ENCODE data around the gene PDZD7. TPM values are rescaled to one million over a fixed set of nuclear protein-coding genes. Genes with fewer than 3 reads are reported as not detected.

PDZD7 gene
- total RNA-seq, 1 experiment from 2014 or later = 1.8 TPM

DNA sequence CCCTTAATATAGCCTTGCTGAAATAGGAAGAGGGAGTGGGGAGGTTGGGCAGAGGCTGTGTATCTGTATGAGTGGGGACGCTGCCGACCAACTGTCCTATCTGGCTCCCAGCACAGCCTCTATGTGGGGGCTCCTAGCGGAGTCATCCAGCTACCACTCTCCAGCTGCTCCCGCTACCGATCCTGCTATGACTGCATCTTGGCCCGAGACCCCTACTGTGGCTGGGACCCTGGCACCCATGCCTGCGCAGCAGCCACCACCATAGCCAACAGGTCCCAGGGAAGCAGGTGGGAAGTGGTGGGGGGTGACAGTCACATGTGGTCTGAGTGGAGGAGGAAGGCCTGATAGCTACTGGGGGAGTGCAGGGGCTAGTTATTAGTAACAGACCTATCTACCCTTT is 50.2 kb downstream of the PDZD7 start:
- ATAC-seq (no peak), DNase-seq (ENCODE audit: low read depth, low spot score) (no peak)
- Histone ChIP-seq H3K27ac (ENCODE audit: low read length) (no peak overlapping the region), H3K9me3 (ENCODE audit: control insufficient read depth, insufficient read depth, low read depth, low read length) (no peaks in the 10 kb centered on the region), H3K27me3 (ENCODE audit: control insufficient read depth, insufficient read depth, low read length) (no peaks in the 10 kb centered on the region), H3K4me1 (ENCODE audit: control insufficient read depth, insufficient read depth, low read length) (peaks cover under 1% of the 10 kb centered on the region; the same call in 1 of the 2 replicates), H3K4me3 (ENCODE audit: low read depth in 2 of 2, low read length in 2 of 2) (no peak overlapping the region), H3K36me3 (ENCODE audit: control insufficient read depth, insufficient read depth, low read length) (no peaks in the 10 kb centered on the region)
- CTCF ChIA-PET = no interaction called here
- intact Hi-C loops (cut with micrococcal nuclease; ENCODE audit: unreplicated experiment) = no loop called here
- POLR2A ChIA-PET = interaction anchor here (0.7 kb wide), 1 partner anchor 16 kb away, joined by 3 read pairs; no protein-coding TSS in a partner anchor
- BruUV-seq (replicated peaks) = no TSS peak
- TF ChIP-seq POLR2AphosphoS5 (IDR thresholded peaks at IDR 0.05; ENCODE audit: low read depth, low read length) (no peak), SIN3A (IDR thresholded peaks at IDR 0.05; ENCODE audit: borderline replicate concordance, insufficient read depth, low read depth, low read length) (no peak), CTCF (IDR thresholded peaks at IDR 0.05) (no peak), REST (IDR thresholded peaks at IDR 0.05; ENCODE audit: insufficient read depth in 1 of 2, low read depth in 2 of 2, low read length in 1 of 2) (no peak), TCF7L2 (IDR thresholded peaks at IDR 0.05; ENCODE audit: low read depth, low read length) (no peak)
- in situ Hi-C loops (cut with HindIII; ENCODE audit: low pct_unique_long_range_greater_than_20kb, low sequenced_read_pairs) = no loop called here

GRCh38 chr10:100980311-100980710 is 50.6 kb downstream of the PDZD7 start:
- ATAC-seq (no peak), DNase-seq (ENCODE audit: low read depth, low spot score) (no peak)
- ChIA-PET CTCF (no interaction called here), POLR2A (no interaction called here)
- Histone ChIP-seq H3K36me3 (ENCODE audit: control insufficient read depth, insufficient read depth, low read length) (no peaks in the 10 kb centered on the region), H3K27me3 (ENCODE audit: control insufficient read depth, insufficient read depth, low read length) (no peaks in the 10 kb centered on the region), H3K4me1 (ENCODE audit: control insufficient read depth, insufficient read depth, low read length) (no peaks in the 10 kb centered on the region), H3K27ac (ENCODE audit: low read length) (no peak overlapping the region), H3K4me3 (ENCODE audit: low read depth in 2 of 2, low read length in 2 of 2) (no peak overlapping the region), H3K9me3 (ENCODE audit: control insufficient read depth, insufficient read depth, low read depth, low read length) (no peaks in the 10 kb centered on the region)
- intact Hi-C loops (cut with micrococcal nuclease; ENCODE audit: unreplicated experiment) (no loop called here), in situ Hi-C loops (cut with HindIII; ENCODE audit: low pct_unique_long_range_greater_than_20kb, low sequenced_read_pairs) (no loop called here)
- no TSS peak for BruUV-seq (replicated peaks)
- TF ChIP-seq TCF7L2 (IDR thresholded peaks at IDR 0.05; ENCODE audit: low read depth, low read length) (no peak), REST (IDR thresholded peaks at IDR 0.05; ENCODE audit: insufficient read depth in 1 of 2, low read depth in 2 of 2, low read length in 1 of 2) (no peak), CTCF (IDR thresholded peaks at IDR 0.05) (no peak), SIN3A (IDR thresholded peaks at IDR 0.05; ENCODE audit: borderline replicate concordance, insufficient read depth, low read depth, low read length) (no peak), POLR2AphosphoS5 (IDR thresholded peaks at IDR 0.05; ENCODE audit: low read depth, low read length) (no peak)
